Hepatocyte (in vitro differentiated cells): ENCODE data around the gene KIAA0753.

Source experiments
- CTCF ChIP-seq: fragments of 200-600 bp; sonication (generic); IDR thresholded peaks from 2 replicates; pipeline ENCODE4 v1.5.1; 2016; ENCODE audit warnings: antibody characterized with exemption, mild to moderate bottlenecking; ENCODE audit not compliant: poor library complexity
- EZH2 ChIP-seq: fragments of 200-600 bp; sonication (generic); IDR thresholded peaks from 2 replicates; pipeline ENCODE4 v1.6.1; 2016; ENCODE audit warnings: antibody characterized with exemption, mild to moderate bottlenecking, borderline replicate concordance
- EZH2phosphoT487 ChIP-seq: fragments of 200-600 bp; sonication (generic); IDR thresholded peaks from one replicate; pipeline ENCODE4 v1.6.1; 2018; ENCODE audit warnings: antibody characterized with exemption, mild to moderate bottlenecking, low read depth, moderate library complexity; ENCODE audit not compliant: unreplicated experiment, severe bottlenecking

- TF ChIP-seq CTCF (no peak), EZH2 (no peak), EZH2phosphoT487 (no peak)
These were observed 48.4 kb upstream of the KIAA0753 start for GRCh38 chr17:6688944-6689343.
